Ascending aorta (tissue), 2 donors: Measurements from ENCODE around the gene KHDC4. TPM values are rescaled to one million over a fixed set of nuclear protein-coding genes. Genes with fewer than 3 reads are reported as not detected.

Experiments
- DNase-seq, 2 donors: peaks; one replicate each; pipeline ENCODE4 v3.0.0-alpha.2; 2019; ENCODE audit warnings: low spot score in 2 of 2
- H3K27ac ChIP-seq, 2 donors: fragments of 200-600 bp; sonication (generic); one replicate each; pipeline ENCODE4 v1.5.1; 2016 to 2017; ENCODE audit warnings: mild to moderate bottlenecking in 1 of 2
- H3K27me3 ChIP-seq: fragments of 200-600 bp; sonication (generic); one replicate; pipeline ENCODE4 v1.5.1; 2017
- H3K36me3 ChIP-seq, 2 donors: fragments of 200-600 bp; sonication (generic); one replicate each; pipeline ENCODE4 v1.5.1; 2016
- H3K4me1 ChIP-seq, 2 donors: fragments of 200-600 bp; sonication (generic); one replicate each; pipeline ENCODE4 v1.5.1; 2016 to 2017; ENCODE audit warnings: mild to moderate bottlenecking in 1 of 2
- H3K4me3 ChIP-seq, 2 donors: fragments of 200-600 bp; sonication (generic); one replicate each; pipeline ENCODE4 v1.5.1; 2016 to 2017; ENCODE audit warnings: mild to moderate bottlenecking in 1 of 2
- H3K9me3 ChIP-seq, 2 donors: fragments of 200-600 bp; sonication (generic); one replicate each; pipeline ENCODE4 v1.5.1; 2016
- intact Hi-C: fragments of 100-400 bp; cut with DNase I; formaldehyde crosslinking; loops from one replicate; pipeline ENCODE4 v1.15.1; 2023
- total RNA-seq: library from RNA; depleted of rRNA; stranded (reverse); fragments of >200 nt; gene quantifications from one replicate; pipeline ENCODE4 v1.1.0, GENCODE V29; 2016
- TF ChIP-seq, protein P1 (sequence below), 3 experiments: fragments of 200-600 bp in 2 of 3; fragments of 450-650 bp in 1 of 3; sonication (generic) in 2 of 3; IDR thresholded peaks; one replicate each; pipeline ENCODE4 v1.5.1; 2016 to 2019; ENCODE audit warnings: antibody characterized with exemption in 3 of 3, mild to moderate bottlenecking in 1 of 3, moderate library complexity in 1 of 3

Gene KHDC4
- total RNA-seq, 1 donor from 2014 or later = 101 TPM

GRCh38 chr1:155882766-155883165 lies 51.4 kb downstream of the KHDC4 start:
- DNase-seq = no peak
- Histone ChIP-seq H3K9me3 (no peaks in the 10 kb centered on the region), H3K27ac (no peak overlapping the region), H3K36me3 (peaks cover 41 to 72% of the 10 kb centered on the region in 2 donors), H3K4me3 (no peak overlapping the region), H3K27me3 (no peaks in the 10 kb centered on the region), H3K4me1 (no peaks in the 10 kb centered on the region)
- TF ChIP-seq, protein P1, sequence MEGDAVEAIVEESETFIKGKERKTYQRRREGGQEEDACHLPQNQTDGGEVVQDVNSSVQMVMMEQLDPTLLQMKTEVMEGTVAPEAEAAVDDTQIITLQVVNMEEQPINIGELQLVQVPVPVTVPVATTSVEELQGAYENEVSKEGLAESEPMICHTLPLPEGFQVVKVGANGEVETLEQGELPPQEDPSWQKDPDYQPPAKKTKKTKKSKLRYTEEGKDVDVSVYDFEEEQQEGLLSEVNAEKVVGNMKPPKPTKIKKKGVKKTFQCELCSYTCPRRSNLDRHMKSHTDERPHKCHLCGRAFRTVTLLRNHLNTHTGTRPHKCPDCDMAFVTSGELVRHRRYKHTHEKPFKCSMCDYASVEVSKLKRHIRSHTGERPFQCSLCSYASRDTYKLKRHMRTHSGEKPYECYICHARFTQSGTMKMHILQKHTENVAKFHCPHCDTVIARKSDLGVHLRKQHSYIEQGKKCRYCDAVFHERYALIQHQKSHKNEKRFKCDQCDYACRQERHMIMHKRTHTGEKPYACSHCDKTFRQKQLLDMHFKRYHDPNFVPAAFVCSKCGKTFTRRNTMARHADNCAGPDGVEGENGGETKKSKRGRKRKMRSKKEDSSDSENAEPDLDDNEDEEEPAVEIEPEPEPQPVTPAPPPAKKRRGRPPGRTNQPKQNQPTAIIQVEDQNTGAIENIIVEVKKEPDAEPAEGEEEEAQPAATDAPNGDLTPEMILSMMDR (IDR thresholded peaks at IDR 0.05) = no peak
- intact Hi-C loops = no loop called here

DNA sequence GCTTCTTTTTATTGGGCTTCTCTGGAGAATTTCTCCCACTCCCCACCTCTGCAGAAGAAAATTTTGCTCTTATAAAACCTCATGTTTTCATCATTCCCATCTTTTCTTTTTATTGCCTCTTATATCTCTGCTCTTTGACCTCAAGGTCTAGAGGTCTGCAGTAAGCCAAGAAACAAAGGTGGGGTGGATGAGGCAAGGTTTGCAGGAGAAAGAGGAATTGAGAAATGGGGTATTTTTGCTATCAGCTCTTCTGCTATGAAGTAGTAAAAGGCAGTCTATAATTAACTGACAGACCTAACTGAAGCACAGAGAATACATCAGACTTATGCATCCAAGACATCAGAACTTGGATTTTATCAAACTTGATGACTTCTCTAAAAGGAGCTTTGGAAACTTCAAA lies 52.0 kb downstream of the KHDC4 start:
- Histone ChIP-seq H3K4me3 (no peak overlapping the region), H3K27ac (no peak overlapping the region), H3K9me3 (no peaks in the 10 kb centered on the region), H3K27me3 (no peaks in the 10 kb centered on the region), H3K36me3 (peaks cover 41 to 71% of the 10 kb centered on the region in 2 donors), H3K4me1 (no peaks in the 10 kb centered on the region)
- TF ChIP-seq, protein P1 (IDR thresholded peaks at IDR 0.05) = no peak
- DNase-seq = no peak
- intact Hi-C loops = no loop called here

DNA sequence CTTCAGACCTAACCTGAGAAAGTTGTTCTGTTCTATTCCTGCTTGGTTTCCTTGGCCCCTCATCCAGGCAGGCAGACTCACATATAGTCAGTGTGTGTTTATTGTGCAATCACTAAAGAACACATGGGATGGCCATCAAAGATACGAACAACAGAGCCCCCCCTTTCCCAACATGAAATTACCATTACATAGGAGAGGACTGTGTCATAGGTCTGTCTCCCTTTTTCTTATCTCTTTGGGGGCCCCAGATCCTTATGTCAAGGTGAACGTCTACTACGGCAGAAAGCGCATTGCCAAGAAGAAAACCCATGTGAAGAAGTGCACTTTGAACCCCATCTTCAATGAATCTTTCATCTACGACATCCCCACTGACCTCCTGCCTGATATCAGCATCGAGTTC lies 53.3 kb downstream of the KHDC4 start:
- intact Hi-C loops = no loop called here
- DNase-seq = no peak
- no peaks in the 10 kb centered on the region for H3K4me1 ChIP-seq
- H3K36me3 ChIP-seq = peaks cover 36 to 67% of the 10 kb centered on the region in 2 donors
- no peak overlapping the region for H3K27ac ChIP-seq
- TF ChIP-seq, protein P1 (IDR thresholded peaks at IDR 0.05) = no peak
- no peaks in the 10 kb centered on the region for H3K9me3 ChIP-seq
- H3K27me3 ChIP-seq = no peaks in the 10 kb centered on the region
- no peak overlapping the region for H3K4me3 ChIP-seq

- Histone ChIP-seq H3K4me3 (no peak overlapping the region), H3K36me3 (peaks cover 32 to 63% of the 10 kb centered on the region in 2 donors), H3K27ac (no peak overlapping the region), H3K9me3 (no peaks in the 10 kb centered on the region), H3K4me1 (no peaks in the 10 kb centered on the region), H3K27me3 (no peaks in the 10 kb centered on the region)
- intact Hi-C loops = no loop called here
- TF ChIP-seq, protein P1 (IDR thresholded peaks at IDR 0.05) = no peak
- no peak for DNase-seq
Observed at GRCh38 chr1:155880251-155880650, 54.0 kb downstream of the KHDC4 start.

- Histone ChIP-seq H3K4me1 (no peaks in the 10 kb centered on the region), H3K27ac (no peak overlapping the region), H3K36me3 (peaks cover 29 to 53% of the 10 kb centered on the region in 2 donors), H3K27me3 (no peaks in the 10 kb centered on the region), H3K4me3 (no peak overlapping the region), H3K9me3 (no peaks in the 10 kb centered on the region)
- no peak for DNase-seq
- intact Hi-C loops = no loop called here
- TF ChIP-seq, protein P1 (IDR thresholded peaks at IDR 0.05) = no peak
Observed at GRCh38 chr1:155877945-155878344, 56.3 kb downstream of the KHDC4 start.

GRCh38 chr1:155873860-155874259 lies 60.4 kb downstream of the KHDC4 start:
- Histone ChIP-seq H3K36me3 (peaks cover 8 to 36% of the 10 kb centered on the region in 2 donors), H3K4me1 (peaks cover 2 to 12% of the 10 kb centered on the region in 2 donors), H3K27me3 (no peaks in the 10 kb centered on the region), H3K9me3 (no peaks in the 10 kb centered on the region), H3K27ac (no peak overlapping the region), H3K4me3 (no peak overlapping the region)
- TF ChIP-seq, protein P1 (IDR thresholded peaks at IDR 0.05) = no peak
- intact Hi-C loops = no loop called here
- no peak for DNase-seq
